Activated CD4-positive, alpha-beta T cell treated with anti-CD3 and anti-CD28 coated beads, Interleukin-10, Interleukin-2, amounts not matched to agents 100 ng/mL and 50 ng/mL, durations not matched to agents 16 hours and 8 hours (primary cell): Measurements from ENCODE around the gene FOXF2.

Experiments
- DNase-seq: peaks from one replicate; pipeline ENCODE4 v3.0.0-alpha.2; 2020

Gene FOXF2

DNA sequence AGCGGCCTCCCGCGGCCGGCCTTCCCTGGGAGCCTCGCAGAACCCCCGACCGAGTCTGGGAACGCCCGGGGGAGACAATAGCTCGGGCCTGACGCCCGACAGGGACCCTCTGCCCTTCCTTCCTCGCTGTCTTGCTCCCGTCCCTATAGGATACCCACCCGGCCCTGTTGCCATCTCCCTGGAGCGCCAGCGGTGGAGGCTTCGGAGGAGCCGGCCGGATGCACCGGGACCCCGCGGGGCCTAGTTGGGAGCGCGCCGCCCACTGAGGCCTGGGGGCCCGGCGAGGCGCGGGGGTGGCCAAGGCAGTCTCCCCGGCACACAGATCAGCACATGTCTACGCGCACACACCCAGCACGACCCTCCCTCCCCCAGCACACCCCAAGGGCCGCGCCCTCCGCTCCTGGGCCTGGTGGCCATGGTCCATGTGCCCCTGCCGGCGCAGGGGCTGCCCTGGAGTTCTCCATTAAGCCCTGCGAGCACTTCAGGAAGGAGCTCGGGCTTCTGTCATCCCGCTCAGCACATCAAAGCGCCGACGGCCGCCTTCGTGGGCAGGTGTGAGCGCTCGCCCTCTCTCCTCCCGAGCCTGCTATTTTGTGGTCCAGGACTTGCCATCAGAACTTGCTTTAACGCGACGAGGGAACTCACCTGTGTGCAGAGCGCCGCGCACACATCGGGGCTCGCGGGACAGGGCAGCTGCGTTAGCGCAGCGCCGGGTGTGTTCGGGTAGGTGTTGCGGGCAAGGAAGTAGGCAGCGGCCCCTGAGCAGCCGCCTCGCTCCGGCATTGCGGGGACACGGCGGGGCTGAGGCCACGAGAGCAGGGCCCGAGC lies 3.7 kb downstream of the FOXF2 start:
- no peak for DNase-seq

DNA sequence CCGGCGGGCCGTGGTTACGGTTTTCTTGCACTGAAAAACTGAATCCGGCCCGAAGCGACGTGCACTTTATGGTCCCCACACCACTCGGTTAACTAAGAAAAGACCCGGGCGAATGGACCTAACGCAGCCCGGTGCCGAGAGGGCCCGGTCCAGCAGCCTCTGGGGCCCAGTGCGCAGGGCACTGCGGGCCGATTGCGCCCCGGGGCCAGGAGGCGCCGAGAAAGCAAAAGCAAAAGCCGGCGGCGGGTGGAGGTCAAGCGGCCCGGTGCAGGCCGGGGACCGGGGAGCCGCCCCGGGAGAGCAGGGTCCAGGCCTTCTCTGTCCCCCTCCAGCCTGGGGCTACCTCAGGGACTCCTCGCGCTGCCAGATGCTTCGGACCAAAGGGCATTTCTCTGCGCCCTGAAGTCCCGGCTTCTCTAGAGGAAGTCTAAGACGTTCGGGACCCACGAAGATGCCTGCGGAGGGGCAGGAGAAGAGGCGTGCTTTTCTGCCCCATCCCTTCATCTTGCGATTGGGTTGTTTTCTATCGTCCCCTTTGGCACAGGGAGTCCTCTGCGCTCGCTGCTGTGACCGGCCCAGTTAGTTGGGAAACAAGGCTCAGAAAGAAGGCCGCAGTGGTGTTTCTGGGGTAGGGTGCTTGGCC lies 4.4 kb downstream of the FOXF2 start:
- no peak for DNase-seq

DNA sequence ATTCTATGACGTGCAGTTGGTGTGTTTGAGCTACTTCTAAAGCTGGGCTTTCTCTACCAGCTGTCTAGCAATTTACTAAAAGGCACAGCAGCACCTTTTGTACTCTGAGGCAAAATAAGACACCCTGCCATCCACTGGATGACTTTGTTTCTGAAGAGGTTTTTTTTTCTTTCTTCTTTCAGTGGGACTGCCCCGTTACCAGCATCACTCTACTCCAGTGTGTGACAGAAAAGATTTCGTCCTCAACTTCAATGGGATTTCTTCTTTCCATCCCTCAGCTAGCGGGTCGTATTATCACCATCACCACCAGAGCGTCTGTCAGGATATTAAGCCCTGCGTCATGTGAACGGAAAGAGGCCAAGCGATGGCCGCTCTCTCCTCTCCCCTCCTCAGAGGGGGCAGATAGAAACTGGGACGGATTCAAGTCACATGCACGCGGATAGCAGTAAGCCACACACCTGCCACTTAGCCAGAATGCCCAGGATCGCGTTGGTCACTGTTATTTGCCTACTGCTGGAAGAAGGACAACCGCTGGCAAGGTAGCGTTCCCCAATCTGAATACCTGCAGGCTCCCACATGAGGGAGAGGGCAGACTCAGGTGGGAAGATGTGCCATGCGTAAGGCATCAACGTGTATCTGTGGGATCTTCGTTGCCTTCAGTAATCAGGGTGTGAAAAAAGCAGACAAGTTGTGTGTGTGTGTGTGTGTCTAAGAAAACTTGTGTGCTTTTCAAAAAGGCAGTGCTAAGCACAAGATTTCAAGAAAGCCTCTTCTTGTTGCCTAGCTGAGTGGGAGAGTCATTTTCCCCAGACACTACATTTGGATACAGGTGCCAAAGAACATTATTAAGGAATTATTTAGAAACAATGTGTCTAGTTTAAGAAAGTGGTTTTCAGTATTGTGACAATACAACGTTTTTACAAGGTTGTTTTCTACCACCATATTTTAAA lies 5.4 kb downstream of the FOXF2 start:
- no peak for DNase-seq

DNA sequence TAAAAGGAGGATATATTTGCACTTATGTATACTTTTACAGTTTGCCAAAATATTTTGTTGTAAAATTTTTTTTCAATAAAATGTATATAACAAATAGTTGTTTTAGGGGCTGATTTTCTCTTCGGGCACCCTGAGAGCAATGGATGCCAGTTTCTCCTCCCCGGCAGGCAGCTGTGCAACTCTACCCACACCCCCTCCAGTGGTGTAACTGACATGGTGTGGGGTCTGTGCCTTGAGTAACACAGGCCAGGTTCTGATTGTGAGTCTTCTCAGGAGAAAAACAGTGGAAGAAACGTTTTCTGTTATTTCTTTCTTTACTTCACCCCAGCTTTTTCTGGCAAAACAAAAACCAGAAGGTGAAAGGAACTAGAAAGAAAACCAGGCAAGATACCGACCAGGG lies 6.1 kb downstream of the FOXF2 start:
- no peak for DNase-seq

DNA sequence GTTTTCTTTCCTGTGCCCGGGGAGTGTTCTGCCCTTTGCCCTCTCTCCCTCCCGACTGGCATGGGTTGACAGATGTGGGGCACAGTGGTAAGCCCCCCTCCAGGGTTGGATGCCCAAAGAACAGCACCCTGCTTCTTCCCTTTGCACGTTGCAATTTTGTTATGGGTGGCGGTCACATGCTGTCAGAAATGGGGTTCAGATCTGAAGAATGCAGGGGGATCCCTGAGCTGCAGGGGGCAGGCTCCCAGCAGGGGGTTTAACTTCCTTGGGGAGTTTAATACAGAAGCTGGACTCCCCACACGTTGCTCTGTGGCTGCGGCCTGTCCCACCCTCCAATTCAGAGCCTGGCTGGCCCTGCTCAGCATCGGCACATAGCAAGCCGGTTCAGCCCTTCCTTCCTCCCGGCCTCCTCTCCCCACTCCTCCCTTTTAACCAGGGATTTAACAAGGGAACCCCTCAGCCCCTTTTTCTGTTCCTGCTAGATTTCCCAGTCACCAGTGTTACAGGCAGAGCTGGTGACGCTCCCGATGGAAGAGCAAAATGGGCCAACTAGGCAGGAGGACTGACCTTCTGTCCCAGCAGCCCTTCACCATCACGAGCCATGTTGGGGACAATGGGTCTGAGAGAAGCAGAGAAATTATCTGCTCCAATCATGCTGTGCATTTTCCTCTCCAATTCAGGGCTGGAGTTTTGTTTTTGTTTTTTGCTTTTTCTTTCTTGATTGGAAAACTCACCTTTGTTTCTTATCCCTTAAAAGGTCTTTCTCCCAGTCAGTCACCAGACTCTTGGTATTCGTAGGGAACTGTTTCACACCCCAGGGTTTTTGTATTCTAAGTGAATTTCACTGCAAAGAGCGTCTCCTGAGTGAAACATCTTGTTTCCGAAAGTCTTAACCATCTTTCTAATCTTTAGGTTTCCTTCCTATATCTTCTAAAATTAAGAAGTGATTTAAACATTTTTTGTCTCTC lies 6.8 kb downstream of the FOXF2 start:
- no peak for DNase-seq

DNA sequence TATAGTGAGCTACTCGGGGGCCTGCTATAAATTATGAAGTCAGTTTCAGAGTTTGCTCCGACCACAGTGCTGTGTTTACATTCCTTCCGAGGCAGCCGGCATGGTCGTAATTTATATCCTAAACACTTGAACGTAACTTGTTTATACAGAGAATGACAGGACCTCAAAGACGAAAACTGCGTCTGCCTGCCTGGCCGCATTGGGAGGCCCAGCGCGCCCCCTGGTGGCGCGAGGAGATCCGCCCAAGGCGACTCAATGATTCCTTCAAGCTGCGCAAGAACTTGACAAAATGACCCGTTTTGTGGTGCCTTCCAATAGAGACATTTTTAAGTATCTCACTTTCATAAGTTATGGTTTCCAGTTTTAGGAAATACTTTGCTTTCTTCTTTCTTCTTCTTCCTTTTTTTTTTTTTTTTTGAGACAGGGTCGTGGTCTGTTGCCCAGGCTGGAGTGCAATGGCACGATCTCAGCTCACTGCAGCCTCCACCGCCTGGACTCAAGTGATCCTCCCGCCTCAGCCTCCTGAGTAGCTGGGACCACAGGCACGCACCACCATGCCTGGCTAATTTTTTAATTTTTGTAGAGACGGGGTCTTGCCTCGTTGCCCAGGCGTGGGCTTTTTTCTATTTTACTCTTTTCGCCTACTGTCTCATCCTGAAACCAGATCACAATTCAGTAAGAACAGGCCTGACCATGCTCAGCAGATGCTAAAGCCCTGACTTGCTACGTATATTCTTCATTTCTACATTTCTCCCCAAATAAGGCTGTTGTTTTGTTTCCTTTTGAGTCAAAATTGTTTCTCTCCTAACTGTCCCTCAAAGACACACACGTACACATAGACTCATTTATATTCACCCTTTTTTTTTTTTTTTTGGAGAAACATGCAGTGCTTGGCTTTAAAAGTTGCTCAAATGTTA lies 7.8 kb downstream of the FOXF2 start:
- peak; percentile 80 for DNase-seq

DNA sequence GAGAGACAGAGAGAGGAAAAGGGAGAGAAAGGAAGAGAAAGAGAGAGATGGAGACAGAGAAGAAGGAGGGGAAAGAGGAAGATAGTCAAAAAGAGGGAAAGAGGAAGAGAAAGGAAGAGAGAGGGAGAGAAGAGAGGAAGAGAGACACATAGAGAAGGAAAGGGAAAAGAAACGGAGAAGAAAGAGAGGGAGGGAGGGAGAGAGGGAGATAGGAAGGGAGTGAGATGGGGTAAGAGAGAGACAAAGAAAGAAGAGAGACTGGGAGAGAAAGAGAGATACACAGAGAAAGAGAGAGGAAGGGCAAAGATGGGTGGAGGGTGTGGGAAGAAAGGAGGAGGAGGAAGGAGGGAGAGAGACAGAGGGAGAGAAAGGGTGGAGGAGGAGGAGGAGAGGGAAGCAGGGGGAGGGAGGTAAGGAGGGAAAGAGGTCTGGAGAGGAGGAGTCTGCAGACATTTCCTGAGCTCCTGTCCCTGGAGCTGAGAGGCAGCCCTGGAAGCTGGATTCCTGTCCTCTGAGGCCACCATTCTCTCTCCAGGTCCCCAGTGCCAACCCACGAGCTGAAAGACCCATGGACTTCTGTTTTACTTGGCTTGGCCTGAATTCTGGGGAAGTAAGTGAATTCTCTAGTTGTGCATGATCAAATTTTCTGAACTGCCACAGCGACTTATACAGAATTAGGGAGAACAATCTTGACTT lies 9.9 kb downstream of the FOXF2 start:
- no peak for DNase-seq

DNA sequence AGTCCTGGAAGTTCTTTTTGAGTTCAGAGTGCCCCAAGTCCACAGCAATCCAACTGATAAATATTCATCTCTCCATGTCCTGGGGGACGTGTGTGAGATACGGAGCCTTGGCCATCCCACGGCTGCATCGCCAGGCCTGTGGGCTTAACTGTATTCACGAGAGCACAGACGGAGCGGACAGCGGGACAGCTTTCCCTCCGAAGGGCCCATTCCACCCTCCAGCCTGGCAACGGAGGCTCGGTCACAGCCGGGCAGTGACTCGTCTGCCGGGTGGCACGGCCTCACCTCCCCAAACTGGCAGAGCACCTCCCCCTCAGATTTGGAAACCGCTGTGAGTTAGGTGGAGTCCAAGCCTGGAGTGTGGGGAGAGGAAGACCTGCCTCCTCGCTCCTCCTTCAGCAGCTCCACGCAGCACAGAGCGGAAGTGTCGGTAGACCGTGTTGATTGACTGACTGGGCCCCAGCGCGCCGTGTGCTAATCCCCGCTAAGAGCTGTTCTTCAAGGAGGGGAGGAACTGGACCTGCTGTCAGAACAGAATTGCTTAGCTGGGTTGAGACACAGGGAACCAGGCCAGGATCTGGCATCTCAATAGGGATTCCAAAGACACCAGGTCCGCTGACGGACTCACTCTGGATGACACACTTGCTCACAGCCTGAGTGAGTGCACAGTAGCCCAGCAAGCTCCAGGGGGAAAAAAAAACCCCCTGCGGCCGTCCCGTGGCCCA lies 10.9 kb downstream of the FOXF2 start:
- no peak for DNase-seq

DNA sequence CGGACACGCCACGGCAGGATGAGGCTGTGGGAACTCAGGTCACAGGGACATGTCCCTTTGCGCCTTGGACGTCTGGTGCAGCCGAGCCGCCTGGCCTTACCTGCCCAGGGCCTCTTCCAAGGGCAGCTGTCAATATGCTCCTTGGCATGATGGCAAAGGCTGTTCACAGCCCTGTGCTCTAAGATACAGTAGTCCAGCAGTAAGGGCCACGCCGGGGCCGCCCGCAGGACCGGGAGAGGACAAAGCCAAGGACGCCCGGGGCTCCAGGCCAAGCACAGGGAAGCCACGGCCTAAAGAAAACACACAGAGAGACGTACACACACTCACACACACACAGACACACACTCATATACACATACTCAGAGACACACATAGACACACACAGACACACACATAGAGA lies 13.0 kb downstream of the FOXF2 start:
- no peak for DNase-seq

DNA sequence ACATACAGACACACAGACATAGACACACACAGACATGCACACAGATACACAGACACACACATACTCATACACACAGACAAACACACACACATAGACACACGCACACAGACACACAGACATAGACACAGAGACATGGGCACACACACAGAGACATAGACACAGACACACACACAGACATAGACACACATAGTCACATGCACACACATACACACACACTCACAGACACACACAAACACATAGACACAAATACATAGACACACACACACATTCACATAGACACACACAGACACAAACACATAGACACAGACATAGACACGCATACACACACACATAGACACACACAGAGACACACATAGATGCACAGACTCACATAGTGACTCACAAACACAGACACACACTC lies 13.5 kb downstream of the FOXF2 start:
- DNase-seq = no peak

DNA sequence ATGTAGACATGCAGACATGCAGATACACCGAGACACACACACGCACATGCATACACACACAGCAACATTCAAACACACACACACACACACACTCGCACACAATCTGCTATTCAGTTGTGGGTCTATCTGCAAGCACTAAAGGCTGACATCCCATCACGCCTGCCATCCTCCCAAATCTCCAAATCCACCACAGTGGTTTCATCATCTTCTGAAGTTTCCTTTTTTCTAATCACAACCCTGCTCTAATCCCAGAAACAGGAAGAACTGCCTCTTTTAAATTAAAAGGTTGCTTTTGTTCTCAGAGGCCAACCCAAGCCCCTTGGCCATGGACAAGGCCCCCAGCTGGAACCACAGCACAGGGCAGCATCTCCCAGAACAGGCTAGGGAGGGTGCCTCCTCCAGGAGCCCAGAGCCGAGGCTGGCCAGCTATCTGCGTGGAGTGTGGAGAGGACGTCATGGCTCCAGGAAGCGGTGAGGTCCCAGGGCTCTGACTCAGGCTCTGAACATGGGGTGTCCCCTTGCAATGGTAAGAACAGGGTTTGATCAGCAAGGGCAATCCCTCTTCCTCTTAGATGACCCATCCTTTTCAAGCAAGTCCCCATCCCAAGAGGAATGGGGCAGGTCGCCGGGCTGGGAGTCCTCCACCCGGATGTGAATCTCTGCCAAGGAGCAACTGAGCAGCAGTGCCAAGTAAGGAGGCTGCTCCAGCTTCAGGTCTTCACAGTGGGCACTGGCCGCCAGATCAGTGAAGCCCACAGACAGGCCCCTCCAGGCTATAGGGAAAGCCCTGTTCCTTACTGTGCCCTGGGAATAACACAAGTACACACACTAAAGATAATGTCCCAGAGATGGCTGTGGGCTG lies 14.7 kb downstream of the FOXF2 start:
- DNase-seq = no peak

DNA sequence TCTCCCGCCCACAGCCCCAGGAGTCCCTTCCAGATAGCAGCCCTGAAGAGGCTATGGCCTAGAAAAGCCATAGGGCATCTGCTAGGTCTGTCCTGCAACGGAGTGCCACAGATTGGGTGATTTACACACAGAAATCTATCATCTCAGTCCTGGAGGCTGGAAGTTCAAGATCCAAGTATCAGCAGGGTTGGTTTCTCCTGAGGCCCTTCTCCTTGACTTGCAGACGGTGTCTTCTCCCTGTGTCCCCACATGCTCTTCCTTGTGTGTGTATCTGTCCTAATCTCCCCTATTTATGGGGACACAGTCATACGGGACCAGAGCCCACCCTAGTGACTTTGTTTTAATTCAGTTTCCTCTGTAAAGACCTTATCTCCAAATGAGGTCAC lies 15.3 kb downstream of the FOXF2 start:
- DNase-seq = no peak

DNA sequence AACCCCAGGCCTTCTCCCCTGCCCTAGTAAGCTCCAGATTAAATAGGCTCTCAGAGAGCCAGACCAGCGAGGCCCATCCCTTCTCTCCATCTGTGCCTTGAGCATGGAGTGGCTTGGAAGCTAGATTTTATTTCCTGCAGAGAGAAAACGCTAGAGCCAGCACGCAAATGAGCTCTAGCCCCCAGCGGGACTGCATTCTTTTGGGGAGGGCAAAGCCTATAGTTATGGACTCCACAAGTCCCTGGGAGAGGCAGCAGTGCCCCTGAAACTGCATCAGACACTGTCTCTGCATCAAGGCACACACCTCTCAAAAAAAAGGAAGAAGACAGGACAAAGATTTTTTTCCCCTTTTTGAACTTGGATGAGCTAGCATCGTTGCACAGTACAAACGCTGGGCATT lies 15.8 kb downstream of the FOXF2 start:
- no peak for DNase-seq

DNA sequence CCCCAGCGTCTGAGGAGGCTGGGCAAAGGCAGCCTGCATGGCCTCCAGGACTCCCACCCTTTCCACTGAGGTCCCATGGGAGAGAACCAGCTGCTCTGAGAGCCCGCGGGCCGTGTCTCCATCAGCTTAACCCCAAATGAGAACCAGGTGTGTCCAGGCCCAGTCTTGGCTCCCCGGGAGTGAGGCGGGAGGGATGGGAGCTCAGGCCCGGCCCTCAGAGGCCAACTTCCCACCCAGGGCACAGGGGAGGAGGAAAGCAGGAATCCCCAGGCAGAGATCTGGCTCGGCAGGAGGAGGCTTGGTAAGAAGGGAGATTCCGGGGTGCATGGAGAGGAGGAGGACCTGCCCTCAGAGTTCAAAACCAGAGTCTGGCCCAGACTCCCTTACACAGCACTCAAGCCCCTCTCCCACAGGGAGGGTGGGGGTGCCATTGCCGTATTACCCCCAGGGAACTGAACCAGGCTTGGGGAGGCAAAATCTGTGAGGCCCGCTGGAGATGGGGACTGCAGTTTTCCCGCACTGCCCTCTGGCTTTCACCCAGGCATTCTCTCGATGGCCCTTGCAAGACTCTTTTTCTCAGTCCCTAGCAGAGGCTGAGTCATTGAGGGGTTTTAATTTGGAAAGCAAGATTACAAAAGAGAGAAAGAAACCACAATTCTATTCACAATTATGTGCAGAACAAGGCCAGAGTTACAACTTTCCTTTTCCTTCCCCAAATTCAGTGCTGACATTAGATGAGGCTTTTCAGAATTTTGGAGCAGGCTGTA lies 17.1 kb downstream of the FOXF2 start:
- DNase-seq = no peak

DNA sequence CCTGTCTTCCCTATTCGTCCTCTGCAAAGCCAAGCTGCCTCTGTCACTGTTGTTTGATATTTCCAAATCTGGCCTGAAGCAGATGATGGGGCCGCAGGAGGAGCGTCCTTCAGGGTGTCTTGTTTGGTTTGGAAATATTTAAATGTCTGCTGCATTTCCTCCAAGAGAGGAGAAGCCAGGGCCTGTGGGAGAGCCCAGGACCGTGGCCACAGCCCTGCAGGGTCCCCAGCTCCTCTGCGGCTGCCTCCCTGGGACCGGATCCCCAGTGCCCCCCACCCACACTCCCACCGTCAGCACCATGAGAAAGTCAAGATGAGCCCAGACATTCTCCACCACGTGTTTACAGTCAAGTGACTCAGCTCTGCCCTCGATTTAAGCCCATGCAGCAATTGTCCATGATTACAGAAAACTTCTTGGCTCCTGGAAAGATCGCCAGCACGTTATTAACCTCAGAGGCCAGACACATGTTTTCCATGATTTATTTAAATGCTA lies 18.2 kb downstream of the FOXF2 start:
- no peak for DNase-seq

DNA sequence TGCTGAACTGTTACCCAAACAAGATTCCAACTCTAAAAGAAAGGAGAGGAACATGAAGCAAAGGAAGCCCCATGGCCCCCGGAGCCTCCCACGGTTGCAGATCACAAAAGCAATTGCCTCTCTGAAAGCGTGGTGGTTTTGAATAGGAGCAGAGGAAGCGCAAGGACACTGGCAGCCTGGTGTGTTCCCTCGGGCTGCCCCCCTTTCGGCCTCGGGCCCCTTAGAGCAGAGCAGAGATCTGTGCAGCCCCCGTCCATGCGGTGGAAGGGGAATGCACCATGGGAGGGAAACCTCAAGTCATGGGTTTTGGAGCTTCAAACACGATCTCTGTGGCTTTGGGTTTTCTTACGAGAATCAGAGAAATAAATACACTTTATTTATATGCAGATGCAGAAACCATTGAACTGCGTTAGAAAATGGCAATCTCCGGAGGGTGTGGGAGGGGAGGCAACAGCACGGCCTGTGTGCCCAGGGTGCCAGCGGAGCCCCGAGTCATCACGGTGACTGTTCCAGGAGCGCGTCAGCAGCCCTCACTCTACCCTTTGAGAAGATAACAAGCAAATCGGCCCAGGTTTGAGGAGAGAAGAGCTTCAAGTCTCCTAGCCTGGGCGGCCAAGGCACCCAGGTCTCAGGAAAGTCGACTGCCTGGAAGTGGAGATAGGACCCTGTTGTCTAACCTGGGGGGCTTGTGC lies 20.5 kb downstream of the FOXF2 start:
- DNase-seq = no peak

DNA sequence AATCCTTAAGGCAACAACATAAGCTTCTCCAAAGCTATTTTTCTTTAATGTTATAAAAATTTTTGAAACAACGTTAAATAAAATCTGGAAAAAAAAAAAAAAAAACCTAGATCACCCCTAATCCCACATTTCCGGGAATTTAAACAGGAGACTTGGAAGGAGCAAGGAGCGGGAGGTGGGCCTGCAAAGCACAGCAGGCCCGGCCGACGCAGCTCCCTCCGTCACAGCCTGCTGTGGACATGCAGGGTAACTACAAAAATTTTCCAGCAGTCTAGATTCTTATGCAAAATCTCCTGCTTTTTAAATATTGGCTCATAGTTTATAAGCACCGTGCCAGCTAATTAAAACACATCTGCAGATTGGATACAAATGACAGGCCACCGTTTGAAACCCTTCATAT lies 23.5 kb downstream of the FOXF2 start:
- no peak for DNase-seq
